ENCODE data around the gene GNAQ.
"Not testable (repeated sequence)": the region's sequence is repeated elsewhere in the genome, so short reads cannot be mapped to it uniquely, and the experiment has no call there.

GNAQ gene

GRCh38 chr9:77866878-77867277, 164.7 kb downstream of the GNAQ start:
- WGBS (ENCODE audit: extremely low coverage, insufficient coverage, insufficient read length): no CpG with 5 or more reads among the region's 1 CpG
- H3K36me3 ChIP-seq (ENCODE audit: control insufficient read depth in 1 of 2, insufficient read depth in 2 of 2, low read length in 2 of 2): peaks cover 0 to 3% of the 10 kb centered on the region in 2 experiments
- DNase-seq: no peak

GRCh38 chr9:77865385-77866047, 166.1 kb downstream of the GNAQ start:
- Histone ChIP-seq H3K4me2 (ENCODE audit: low read length) (no peak overlapping the region), H3K14ac (ENCODE audit: low read length) (no peak overlapping the region), H3K9ac (ENCODE audit: low read length) (no peak overlapping the region), H2BK5ac (ENCODE audit: low read depth, low read length, poor library complexity) (no peak overlapping the region), H3K4me1 (ENCODE audit: control insufficient read depth in 1 of 2, insufficient read depth in 2 of 2, low read length in 2 of 2) (peaks cover 0 to 1% of the 10 kb centered on the region in 2 experiments), H3K27ac (ENCODE audit: low read depth, low read length) (no peak overlapping the region), H4K8ac (ENCODE audit: low read depth, low read length) (no peak overlapping the region), H3K9me3 (ENCODE audit: insufficient read depth, low read depth, low read length) (peaks cover 4% of the 10 kb centered on the region), H3K4me3 (ENCODE audit: low read depth, low read length) (no peak overlapping the region), H2AK5ac (ENCODE audit: low read length) (no peak overlapping the region), H3K36me3 (ENCODE audit: control insufficient read depth in 1 of 2, insufficient read depth in 2 of 2, low read length in 2 of 2) (peaks cover 0 to 3% of the 10 kb centered on the region in 2 experiments), H3K23ac (ENCODE audit: low read length) (no peak overlapping the region), H4K91ac (ENCODE audit: low read depth, low read length) (no peak overlapping the region), H3K18ac (ENCODE audit: low read length) (no peak overlapping the region), H2AFZ (ENCODE audit: insufficient read depth, low read length, poor library complexity) (no peak overlapping the region), H2BK12ac (ENCODE audit: low read length) (no peak overlapping the region), H2BK120ac (ENCODE audit: insufficient read depth, low read length, poor library complexity) (no peak overlapping the region), H3K4ac (ENCODE audit: low read depth, low read length) (no peak overlapping the region), H4K12ac (ENCODE audit: low read depth, low read length) (no peak overlapping the region), H3K27me3 (ENCODE audit: insufficient read depth, low read length) (no peaks in the 10 kb centered on the region), H3K79me2 (ENCODE audit: control insufficient read depth, insufficient read depth, low read length, poor library complexity) (no peaks in the 10 kb centered on the region), H3K79me1 (ENCODE audit: low read length) (no peaks in the 10 kb centered on the region)
- no CpG with 5 or more reads among the region's 4 CpGs for WGBS (ENCODE audit: extremely low coverage, insufficient coverage, insufficient read length)
- no peak for DNase-seq

More at GRCh38 chr9:77866878-77867277, 164.7 kb downstream of the GNAQ start:
- Histone ChIP-seq H2BK12ac (ENCODE audit: low read length) (no peak overlapping the region), H3K4ac (ENCODE audit: low read depth, low read length) (no peak overlapping the region), H4K12ac (ENCODE audit: low read depth, low read length) (peak overlapping the region; percentile 62), H3K27ac (ENCODE audit: low read depth, low read length) (no peak overlapping the region), H3K79me1 (ENCODE audit: low read length) (no peaks in the 10 kb centered on the region), H2AFZ (ENCODE audit: insufficient read depth, low read length, poor library complexity) (no peak overlapping the region), H4K91ac (ENCODE audit: low read depth, low read length) (no peak overlapping the region), H3K9ac (ENCODE audit: low read length) (no peak overlapping the region), H3K9me3 (ENCODE audit: insufficient read depth, low read depth, low read length) (peaks cover 4% of the 10 kb centered on the region), H3K79me2 (ENCODE audit: control insufficient read depth, insufficient read depth, low read length, poor library complexity) (no peaks in the 10 kb centered on the region), H4K8ac (ENCODE audit: low read depth, low read length) (no peak overlapping the region), H3K4me1 (ENCODE audit: control insufficient read depth in 1 of 2, insufficient read depth in 2 of 2, low read length in 2 of 2) (no peaks in the 10 kb centered on the region), H3K27me3 (ENCODE audit: insufficient read depth, low read length) (no peaks in the 10 kb centered on the region), H2AK5ac (ENCODE audit: low read length) (no peak overlapping the region), H2BK5ac (ENCODE audit: low read depth, low read length, poor library complexity) (no peak overlapping the region), H3K4me3 (ENCODE audit: low read depth, low read length) (no peak overlapping the region), H3K14ac (ENCODE audit: low read length) (no peak overlapping the region), H3K4me2 (ENCODE audit: low read length) (no peak overlapping the region), H2BK120ac (ENCODE audit: insufficient read depth, low read length, poor library complexity) (no peak overlapping the region), H3K23ac (ENCODE audit: low read length) (no peak overlapping the region), H3K18ac (ENCODE audit: low read length) (no peak overlapping the region)

GRCh38 chr9:77864211-77864889, 167.3 kb downstream of the GNAQ start:
- Histone ChIP-seq H2AFZ (ENCODE audit: insufficient read depth, low read length, poor library complexity) (no peak overlapping the region), H4K12ac (ENCODE audit: low read depth, low read length) (no peak overlapping the region), H3K79me1 (ENCODE audit: low read length) (no peaks in the 10 kb centered on the region), H3K18ac (ENCODE audit: low read length) (no peak overlapping the region), H2BK5ac (ENCODE audit: low read depth, low read length, poor library complexity) (no peak overlapping the region), H3K4ac (ENCODE audit: low read depth, low read length) (no peak overlapping the region), H3K27ac (ENCODE audit: low read depth, low read length) (no peak overlapping the region), H2AK5ac (ENCODE audit: low read length) (no peak overlapping the region), H3K9ac (ENCODE audit: low read length) (no peak overlapping the region), H3K4me2 (ENCODE audit: low read length) (no peak overlapping the region), H3K4me3 (ENCODE audit: low read depth, low read length) (no peak overlapping the region), H4K8ac (ENCODE audit: low read depth, low read length) (no peak overlapping the region), H3K79me2 (ENCODE audit: control insufficient read depth, insufficient read depth, low read length, poor library complexity) (no peaks in the 10 kb centered on the region), H3K4me1 (ENCODE audit: control insufficient read depth in 1 of 2, insufficient read depth in 2 of 2, low read length in 2 of 2) (peaks cover 0 to 3% of the 10 kb centered on the region in 2 experiments), H3K9me3 (ENCODE audit: insufficient read depth, low read depth, low read length) (peaks cover 4% of the 10 kb centered on the region), H3K36me3 (ENCODE audit: control insufficient read depth in 1 of 2, insufficient read depth in 2 of 2, low read length in 2 of 2) (peaks cover 0 to 3% of the 10 kb centered on the region in 2 experiments), H3K23ac (ENCODE audit: low read length) (no peak overlapping the region), H4K91ac (ENCODE audit: low read depth, low read length) (no peak overlapping the region), H3K27me3 (ENCODE audit: insufficient read depth, low read length) (no peaks in the 10 kb centered on the region), H3K14ac (ENCODE audit: low read length) (no peak overlapping the region), H2BK12ac (ENCODE audit: low read length) (no peak overlapping the region), H2BK120ac (ENCODE audit: insufficient read depth, low read length, poor library complexity) (no peak overlapping the region)
- WGBS (ENCODE audit: extremely low coverage, insufficient coverage, insufficient read length): no CpG with 5 or more reads among the region's 5 CpGs
- peak; percentile 11 to 65 for DNase-seq

GRCh38 chr9:77863638-77864037, 168.0 kb downstream of the GNAQ start:
- not testable (repeated sequence) for H4K91ac ChIP-seq (ENCODE audit: low read depth, low read length); H3K18ac ChIP-seq (ENCODE audit: low read length); H2BK120ac ChIP-seq (ENCODE audit: insufficient read depth, low read length, poor library complexity); H3K23ac ChIP-seq (ENCODE audit: low read length); H3K4ac ChIP-seq (ENCODE audit: low read depth, low read length); H2BK12ac ChIP-seq (ENCODE audit: low read length); H3K9me3 ChIP-seq (ENCODE audit: insufficient read depth, low read depth, low read length); H3K79me1 ChIP-seq (ENCODE audit: low read length); H3K79me2 ChIP-seq (ENCODE audit: control insufficient read depth, insufficient read depth, low read length, poor library complexity); H4K12ac ChIP-seq (ENCODE audit: low read depth, low read length); H3K4me2 ChIP-seq (ENCODE audit: low read length); H4K8ac ChIP-seq (ENCODE audit: low read depth, low read length); H2AFZ ChIP-seq (ENCODE audit: insufficient read depth, low read length, poor library complexity); H2AK5ac ChIP-seq (ENCODE audit: low read length); H3K14ac ChIP-seq (ENCODE audit: low read length); DNase-seq; H3K4me1 ChIP-seq (ENCODE audit: control insufficient read depth in 1 of 2, insufficient read depth in 2 of 2, low read length in 2 of 2); H3K4me3 ChIP-seq (ENCODE audit: low read depth, low read length); H3K36me3 ChIP-seq (ENCODE audit: control insufficient read depth in 1 of 2, insufficient read depth in 2 of 2, low read length in 2 of 2); H2BK5ac ChIP-seq (ENCODE audit: low read depth, low read length, poor library complexity); H3K27ac ChIP-seq (ENCODE audit: low read depth, low read length); H3K27me3 ChIP-seq (ENCODE audit: insufficient read depth, low read length); H3K9ac ChIP-seq (ENCODE audit: low read length)
- no CpG with 5 or more reads among the region's 5 CpGs for WGBS (ENCODE audit: extremely low coverage, insufficient coverage, insufficient read length)
